BJ (cell line): ENCODE data around the gene TFB2M. TPM values are rescaled to one million over a fixed set of nuclear protein-coding genes. Genes with fewer than 3 reads are reported as not detected.

ENCODE experiments used
- CTCF ChIA-PET: fragments of 350-600 bp; formaldehyde crosslinking; extraction: SDS; loops from one replicate; lab custom pipeline; 2021; ENCODE audit warnings: antibody characterized with exemption, inconsistent platforms; lab: Yijun Ruan, JAX
- POLR2A ChIA-PET: fragments of 300-600 bp; sonication (Branson Sonifier 250); formaldehyde crosslinking; extraction: SDS; loops from one replicate; lab custom pipeline; 2021; ENCODE audit warnings: antibody characterized with exemption; lab: Charles Lee
- DNase-seq: peaks from one replicate; pipeline ENCODE4 v3.0.0-alpha.2; 2011; ENCODE audit warnings: low read depth
- H3K27me3 ChIP-seq: 2 replicates; pipeline ENCODE4 v1.6.0; 2011; ENCODE audit warnings: low read length; ENCODE audit not compliant: control insufficient read depth, insufficient read depth
- H3K36me3 ChIP-seq: 2 replicates; pipeline ENCODE4 v1.5.1; 2011; ENCODE audit warnings: low read length; ENCODE audit not compliant: control insufficient read depth, insufficient read depth
- H3K4me3 ChIP-seq: 2 replicates; pipeline ENCODE4 v1.5.1; 2011; ENCODE audit warnings: low read depth, mild to moderate bottlenecking, control low read depth, low read length
- CTCF ChIP-seq: IDR thresholded peaks from 2 replicates; pipeline ENCODE4 v1.5.1; 2011; ENCODE audit warnings: low read depth, mild to moderate bottlenecking, control low read depth, inconsistent platforms, low read length, moderate library complexity; ENCODE audit not compliant: insufficient read depth
- polyA plus RNA-seq: library from polyadenylated mRNA; depleted of rRNA; stranded (reverse); fragments of >200 nt; gene quantifications from 2 replicates; pipeline ENCODE4 v1.2.3, GENCODE V29; 2011

TFB2M gene
- polyA plus RNA-seq, 1 experiment, result 10.9 TPM

DNA sequence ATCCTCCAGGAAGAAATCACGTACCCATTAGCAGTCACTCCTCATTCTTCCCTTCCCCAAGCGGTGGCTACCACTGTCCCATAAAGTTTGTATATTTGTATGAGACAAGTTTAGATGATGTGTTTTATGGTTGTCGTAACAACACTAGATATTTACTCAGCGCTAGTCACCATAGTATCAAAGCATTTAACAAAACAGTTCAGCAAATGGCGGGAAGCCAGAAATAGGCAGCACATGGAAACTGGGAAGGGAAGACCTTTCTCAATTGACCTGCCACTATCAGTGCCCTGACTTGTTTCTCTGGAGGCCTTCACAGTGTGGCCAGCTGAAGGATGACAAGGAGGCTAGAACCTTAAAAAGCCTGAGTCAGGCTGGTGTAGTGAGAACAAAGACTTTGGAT lies 31.3 kb upstream of the TFB2M start:
- no peak for TF ChIP-seq CTCF
- ChIA-PET POLR2A (no interaction called here), CTCF (interaction anchor here (1.2 kb wide), 1 partner anchor 11 kb away, joined by 3 read pairs; no protein-coding TSS in a partner anchor)
- DNase-seq, result peak; percentile 63
- H3K36me3 ChIP-seq, result no peaks in the 10 kb centered on the region
- no peak overlapping the region for H3K4me3 ChIP-seq
- H3K27me3 ChIP-seq, result no peaks in the 10 kb centered on the region

DNA sequence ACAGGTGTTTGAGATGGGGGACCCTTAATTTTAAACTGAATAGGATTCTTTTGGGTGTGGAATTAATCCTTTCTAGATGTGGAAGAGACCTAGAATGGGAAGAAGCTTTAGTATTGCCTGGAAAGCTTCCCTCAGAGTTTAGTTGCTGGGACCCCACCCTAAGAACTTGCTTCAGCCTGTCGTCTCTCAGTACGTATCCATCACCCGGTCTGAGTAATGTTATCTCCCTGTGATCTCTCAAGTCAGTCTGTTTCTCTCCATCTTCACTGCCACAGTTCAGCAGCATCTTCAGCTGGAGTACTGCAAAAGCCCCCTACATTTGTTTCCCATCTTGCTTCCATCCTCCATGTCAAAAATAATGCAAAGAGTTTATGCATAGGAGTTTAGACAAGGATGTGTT lies 29.1 kb upstream of the TFB2M start:
- ChIA-PET POLR2A (no interaction called here), CTCF (interaction anchor here (1.4 to 1.5 kb wide), 2 partner anchors 13 to 17 kb away, joined by 5 read pairs; no protein-coding TSS in a partner anchor)
- TF ChIP-seq CTCF, result no peak
- H3K4me3 ChIP-seq, result no peak overlapping the region
- H3K36me3 ChIP-seq, result no peaks in the 10 kb centered on the region
- no peak for DNase-seq
- H3K27me3 ChIP-seq, result no peaks in the 10 kb centered on the region

- peak; percentile 90 for DNase-seq
- ChIA-PET CTCF (no interaction called here), POLR2A (interaction anchor here (0.6 to 0.7 kb wide), 2 partner anchors 14 to 40 kb away, joined by 4 read pairs; no protein-coding TSS in a partner anchor)
- TF ChIP-seq CTCF, result no peak
- no peaks in the 10 kb centered on the region for H3K36me3 ChIP-seq
- no peaks in the 10 kb centered on the region for H3K27me3 ChIP-seq
- H3K4me3 ChIP-seq, result no peak overlapping the region
Observed at GRCh38 chr1:246592695-246593094, 26.6 kb upstream of the TFB2M start.

DNA sequence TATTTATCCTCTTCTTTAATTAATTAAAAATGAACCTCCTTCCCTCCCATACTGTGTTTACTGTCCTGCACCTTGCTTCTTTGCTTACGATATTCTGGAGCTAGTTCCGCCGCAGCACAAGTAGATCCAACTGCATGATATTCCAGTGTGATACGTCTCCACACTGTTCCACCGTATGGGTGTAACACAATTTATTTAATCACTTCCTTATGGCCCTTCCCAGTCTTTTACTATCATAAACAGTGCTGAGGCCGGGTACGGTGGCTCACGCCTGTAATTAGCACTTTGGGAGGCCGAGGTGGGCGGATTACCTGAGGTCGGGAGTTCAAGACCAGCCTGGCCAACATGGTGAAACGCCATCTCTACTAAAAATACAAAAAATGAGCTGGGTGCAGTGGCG lies 25.9 kb upstream of the TFB2M start:
- Histone ChIP-seq H3K4me3 (no peak overlapping the region), H3K27me3 (no peaks in the 10 kb centered on the region), H3K36me3 (no peaks in the 10 kb centered on the region)
- no peak for DNase-seq
- no peak for TF ChIP-seq CTCF
- CTCF ChIA-PET, result interaction anchor here (0.7 kb wide), 1 partner anchor 47 kb away, joined by 3 read pairs; no protein-coding TSS in a partner anchor
- POLR2A ChIA-PET, result no interaction called here

DNA sequence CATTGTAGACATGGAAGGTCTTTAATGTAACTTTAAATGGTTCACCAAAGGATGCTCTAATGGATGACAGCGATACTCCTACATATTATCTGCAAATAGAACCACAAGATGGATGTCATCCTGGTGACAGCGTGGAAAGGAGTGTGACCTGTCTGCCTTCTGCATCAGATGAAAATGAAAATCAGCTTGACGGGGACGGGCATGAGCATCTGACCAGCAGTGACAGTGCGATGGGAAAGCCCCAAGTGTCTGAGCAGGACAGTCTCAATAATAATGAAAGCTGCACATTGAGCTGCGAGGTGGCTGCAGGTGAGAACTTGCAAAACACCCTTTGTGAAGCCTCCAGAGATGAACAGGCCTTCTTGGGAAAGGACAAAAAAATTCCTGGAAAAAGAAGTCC lies 25.4 kb upstream of the TFB2M start:
- POLR2A ChIA-PET, result no interaction called here
- H3K36me3 ChIP-seq, result no peaks in the 10 kb centered on the region
- DNase-seq, result no peak
- CTCF ChIA-PET, result interaction anchor here (0.7 kb wide), 1 partner anchor 47 kb away, joined by 3 read pairs; no protein-coding TSS in a partner anchor
- H3K27me3 ChIP-seq, result no peaks in the 10 kb centered on the region
- TF ChIP-seq CTCF, result no peak
- H3K4me3 ChIP-seq, result no peak overlapping the region
